ENCODE measurements around the gene CNRIP1.

- no peak for TF ChIP-seq CTCF (conservative IDR thresholded peaks at IDR 0.05; ENCODE audit: low read length)
- no peak for TF ChIP-seq EZH2phosphoT487 (IDR thresholded peaks at IDR 0.05; ENCODE audit: borderline replicate concordance, low read depth, low read length)
Observed at GRCh38 chr2:68341583-68341982, 21.8 kb upstream of the CNRIP1 start.

Measured in OCI-LY7 (cell line).